Measurements from ENCODE around the gene DDX21. TPM values are rescaled to one million over a fixed set of nuclear protein-coding genes. Genes with fewer than 3 reads are reported as not detected.
A peak's percentile ranks its signal among the peaks of the same experiment; 100 is the strongest.

Gene DDX21
- total RNA-seq, 1 experiment from 2014 or later = 153 TPM

DNA sequence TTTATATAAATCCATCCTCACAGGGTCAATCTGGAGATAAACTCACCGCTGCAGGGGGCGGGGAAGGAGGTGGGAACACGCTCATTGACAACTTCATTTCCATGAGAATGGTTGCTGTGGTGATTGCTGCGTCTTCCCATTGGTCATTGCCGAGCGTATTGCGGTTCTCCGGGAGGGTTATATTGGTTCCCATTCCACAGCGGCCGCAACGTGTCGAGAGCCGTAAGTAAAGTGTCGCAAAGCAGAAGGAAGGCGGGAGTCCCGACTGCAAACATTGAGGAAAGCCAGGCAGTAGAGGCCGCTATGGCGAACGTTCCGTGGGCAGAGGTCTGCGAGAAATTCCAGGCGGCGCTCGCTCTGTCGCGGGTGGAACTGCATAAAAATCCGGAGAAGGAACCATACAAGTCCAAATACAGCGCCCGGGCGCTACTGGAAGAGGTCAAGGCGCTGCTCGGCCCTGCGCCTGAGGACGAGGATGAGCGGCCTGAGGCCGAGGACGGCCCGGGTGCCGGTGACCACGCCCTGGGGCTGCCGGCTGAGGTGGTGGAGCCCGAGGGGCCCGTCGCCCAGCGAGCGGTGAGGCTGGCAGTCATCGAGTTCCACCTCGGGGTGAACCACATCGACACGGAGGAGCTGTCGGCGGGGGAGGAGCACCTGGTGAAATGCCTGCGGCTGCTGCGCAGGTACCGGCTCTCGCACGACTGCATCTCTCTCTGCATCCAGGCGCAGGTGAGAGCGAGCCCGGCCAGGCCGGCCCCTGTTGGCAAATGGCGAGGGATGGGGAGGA lies 32.8 kb downstream of the DDX21 start, which contains the start of gene KIFBP (continued):
- no peak for TF ChIP-seq TCF7L2 (IDR thresholded peaks at IDR 0.05; ENCODE audit: borderline replicate concordance, extremely low read depth, insufficient read depth, insufficient read length)
- TF ChIP-seq YY1 (IDR thresholded peaks at IDR 0.05; ENCODE audit: extremely low read depth, insufficient replicate concordance, low read depth, low read length) = peak; percentile 79
- TF ChIP-seq, protein P1, sequence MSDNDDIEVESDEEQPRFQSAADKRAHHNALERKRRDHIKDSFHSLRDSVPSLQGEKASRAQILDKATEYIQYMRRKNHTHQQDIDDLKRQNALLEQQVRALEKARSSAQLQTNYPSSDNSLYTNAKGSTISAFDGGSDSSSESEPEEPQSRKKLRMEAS (IDR thresholded peaks at IDR 0.05) = peak; percentile 76

DNA sequence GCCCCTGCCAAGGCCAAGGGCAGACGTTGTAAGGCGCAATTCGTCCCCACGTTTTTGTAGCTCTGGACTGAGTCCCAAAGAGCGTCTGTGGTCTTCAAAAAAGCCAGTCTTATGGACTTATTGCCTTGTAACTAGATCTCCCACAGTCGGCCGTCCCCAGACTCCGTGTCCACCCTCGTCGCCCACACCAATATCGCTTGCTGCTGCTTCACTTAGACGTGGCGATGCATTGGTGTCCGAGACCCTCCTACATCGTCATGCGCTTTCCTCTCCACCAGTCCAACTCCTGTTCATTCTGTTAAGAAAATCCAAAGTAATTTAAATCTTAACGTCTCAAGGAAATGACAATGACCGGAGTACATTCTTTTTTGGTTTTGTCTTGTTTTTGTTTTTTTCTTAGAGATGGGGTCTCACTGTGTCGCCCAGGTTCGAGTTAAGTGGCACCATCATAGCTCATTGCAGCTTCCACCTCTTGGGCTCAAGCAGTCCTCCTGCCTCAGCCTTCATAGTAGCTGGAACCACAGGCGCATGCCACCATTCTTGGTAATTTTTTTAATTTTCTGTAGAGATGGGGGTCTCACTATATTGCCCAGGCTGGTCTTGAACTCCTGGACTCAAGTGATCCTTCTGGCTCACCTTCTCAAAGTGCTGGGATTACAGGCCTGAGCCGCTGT lies 33.5 kb downstream of the DDX21 start:
- ChIA-PET CTCF (no interaction called here), POLR2A (no interaction called here), RAD21 (ENCODE audit: low non-redundant PET in 1 of 2, low total read pairs in 2 of 2, uncharacterized antibody in 2 of 2, unreplicated experiment in 2 of 2) (no interaction called here)
- no peak for ATAC-seq
- Histone ChIP-seq H3K27ac (ENCODE audit: low read depth, low read length) (peak overlapping the region; percentile 60), H3K79me2 (ENCODE audit: insufficient read depth, low read length) (peaks cover 54% of the 10 kb centered on the region), H3K4me3 (replicated peaks in 1 of 2; ENCODE audit: low read depth in 1 of 2, low read length in 2 of 2) (peak overlapping the region; percentile 80), H3K36me3 (ENCODE audit: control insufficient read depth in 1 of 2, insufficient read depth in 2 of 2, low read length in 2 of 2) (peaks cover 3 to 5% of the 10 kb centered on the region in 2 experiments; a peak in 1 of 4 replicates), H3K4me1 (ENCODE audit: control insufficient read depth in 1 of 2, insufficient read depth in 2 of 2, low read length in 2 of 2) (peaks cover 11 to 23% of the 10 kb centered on the region in 2 experiments), H3K9me2 (ENCODE audit: insufficient read depth) (no peaks in the 10 kb centered on the region), H3K9ac (ENCODE audit: low read length) (peak overlapping the region; percentile 81), H3K4me2 (ENCODE audit: low read length) (peak overlapping the region; percentile 96), H4K20me1 (ENCODE audit: insufficient read depth) (0 out of 2 replicates have a peak, but pooled peaks cover 5% of the 10 kb centered on the region), H3K27me3 (ENCODE audit: insufficient read depth, low read length) (no peaks in the 10 kb centered on the region), H3K9me3 (ENCODE audit: control insufficient read depth in 1 of 2, insufficient read depth in 1 of 2, low read depth in 1 of 2, low read length in 2 of 2) (no peaks in the 10 kb centered on the region), H2AFZ (ENCODE audit: low read depth, low read length, poor library complexity, severe bottlenecking) (no peak overlapping the region)
- BruUV-seq (replicated peaks) = no TSS peak
- intact Hi-C loops (cut with micrococcal nuclease) = no loop called here
- DNase-seq (ENCODE audit: low read depth, low spot score) = no peak
- TF ChIP-seq YY1 (IDR thresholded peaks at IDR 0.05; ENCODE audit: extremely low read depth, insufficient replicate concordance, low read depth, low read length) = no peak
- no peak for TF ChIP-seq SIN3A (IDR thresholded peaks at IDR 0.05; ENCODE audit: low read depth)
- no peak for TF ChIP-seq ZFX (IDR thresholded peaks at IDR 0.05)
- TF ChIP-seq, protein P2, sequence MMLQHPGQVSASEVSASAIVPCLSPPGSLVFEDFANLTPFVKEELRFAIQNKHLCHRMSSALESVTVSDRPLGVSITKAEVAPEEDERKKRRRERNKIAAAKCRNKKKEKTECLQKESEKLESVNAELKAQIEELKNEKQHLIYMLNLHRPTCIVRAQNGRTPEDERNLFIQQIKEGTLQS (IDR thresholded peaks at IDR 0.05) = no peak
- TF ChIP-seq RAD21 (IDR thresholded peaks at IDR 0.05; ENCODE audit: low read depth) = no peak
- no peak for TF ChIP-seq JUND (IDR thresholded peaks at IDR 0.05)
- TF ChIP-seq TCF7L2 (IDR thresholded peaks at IDR 0.05; ENCODE audit: borderline replicate concordance, extremely low read depth, insufficient read depth, insufficient read length) = no peak
- no peak for TF ChIP-seq ZBTB33 (IDR thresholded peaks at IDR 0.05; ENCODE audit: extremely low read depth, insufficient replicate concordance, low read length)

All from HCT116 (cell line).